Glomerular endothelial cell (primary cell): Measurements from ENCODE around the gene GMPR. TPM values are rescaled to one million over a fixed set of nuclear protein-coding genes. Genes with fewer than 3 reads are reported as not detected.

Experiments
- DNase-seq: peaks from one replicate; pipeline ENCODE4 v3.0.0-alpha.2; 2011; ENCODE audit warnings: low read depth, low spot score; ENCODE audit errors: extremely low read depth
- total RNA-seq: library from RNA; depleted of rRNA; stranded (reverse); fragments of >200 nt; gene quantifications from 2 replicates; pipeline ENCODE4 v1.2.3, GENCODE V29; 2015

Gene GMPR
- 26.6 and 28.8 TPM in 2 replicates for total RNA-seq

DNA sequence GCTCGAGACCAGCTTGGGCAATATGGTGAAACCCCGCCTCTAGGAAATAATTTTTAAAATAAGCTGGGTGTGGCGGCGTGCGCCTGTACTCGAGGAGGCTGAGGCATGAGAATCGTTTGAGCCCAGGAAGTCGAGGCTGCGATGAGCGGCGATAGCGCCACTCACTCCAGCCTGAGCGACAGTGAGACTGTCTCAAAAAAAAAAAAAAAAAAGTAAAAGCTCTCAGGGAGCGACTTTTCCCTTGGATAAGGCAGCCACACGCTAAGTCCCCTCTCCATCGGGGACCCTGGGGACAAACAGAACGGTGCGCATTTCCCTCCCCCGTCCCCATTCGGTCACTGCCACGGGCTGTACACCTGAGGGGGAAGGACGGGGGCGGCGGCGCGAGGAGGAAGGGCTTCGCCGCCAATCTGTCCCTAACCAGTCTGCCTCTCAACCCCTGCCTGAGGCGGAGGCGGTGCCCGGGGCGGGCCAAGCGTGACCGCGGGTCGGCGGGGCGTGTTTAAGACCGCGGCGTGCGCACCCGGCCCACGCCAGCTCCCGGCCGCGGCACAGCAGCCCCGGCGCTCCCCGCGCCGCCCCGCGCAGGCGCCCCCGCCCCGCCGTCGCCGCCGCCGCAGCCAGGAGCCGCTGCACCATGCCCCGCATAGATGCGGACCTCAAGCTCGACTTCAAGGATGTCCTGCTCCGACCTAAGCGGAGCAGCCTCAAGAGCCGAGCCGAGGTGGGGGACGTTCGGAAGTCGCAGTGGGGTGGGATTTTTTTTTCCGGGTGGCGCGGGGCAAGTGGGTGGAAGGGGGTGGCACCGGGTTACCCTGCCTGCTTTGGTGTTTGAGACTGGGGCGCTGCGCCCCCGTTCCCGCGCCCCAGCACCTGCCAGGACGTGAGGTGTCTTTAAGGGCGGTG is at the start of gene GMPR:
Gene GMPR (plus strand): TSS at position 531 of the 906 bp plus-strand sequence. CDS start 107 bp downstream, at position 638.
- no peak for DNase-seq

DNA sequence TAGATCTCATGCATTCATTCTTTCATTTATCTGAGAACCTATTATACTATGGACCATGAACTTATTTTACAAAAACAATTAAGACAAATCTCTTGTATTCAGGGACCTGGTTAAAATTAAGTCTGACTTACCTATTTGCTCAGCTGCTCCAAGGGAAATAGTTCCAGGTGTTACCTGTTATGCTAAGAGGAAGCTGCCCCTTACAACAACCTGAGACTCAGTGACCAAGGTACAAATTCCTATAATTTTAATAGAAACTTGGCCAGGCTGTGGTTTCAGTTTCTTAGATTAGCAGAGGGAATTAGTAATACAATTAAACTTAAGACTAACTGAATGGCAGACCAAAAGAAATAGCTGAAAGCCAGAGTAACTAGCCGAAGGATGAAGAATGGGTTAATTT is 48.2 kb upstream of the GMPR start:
- DNase-seq, result no peak

DNA sequence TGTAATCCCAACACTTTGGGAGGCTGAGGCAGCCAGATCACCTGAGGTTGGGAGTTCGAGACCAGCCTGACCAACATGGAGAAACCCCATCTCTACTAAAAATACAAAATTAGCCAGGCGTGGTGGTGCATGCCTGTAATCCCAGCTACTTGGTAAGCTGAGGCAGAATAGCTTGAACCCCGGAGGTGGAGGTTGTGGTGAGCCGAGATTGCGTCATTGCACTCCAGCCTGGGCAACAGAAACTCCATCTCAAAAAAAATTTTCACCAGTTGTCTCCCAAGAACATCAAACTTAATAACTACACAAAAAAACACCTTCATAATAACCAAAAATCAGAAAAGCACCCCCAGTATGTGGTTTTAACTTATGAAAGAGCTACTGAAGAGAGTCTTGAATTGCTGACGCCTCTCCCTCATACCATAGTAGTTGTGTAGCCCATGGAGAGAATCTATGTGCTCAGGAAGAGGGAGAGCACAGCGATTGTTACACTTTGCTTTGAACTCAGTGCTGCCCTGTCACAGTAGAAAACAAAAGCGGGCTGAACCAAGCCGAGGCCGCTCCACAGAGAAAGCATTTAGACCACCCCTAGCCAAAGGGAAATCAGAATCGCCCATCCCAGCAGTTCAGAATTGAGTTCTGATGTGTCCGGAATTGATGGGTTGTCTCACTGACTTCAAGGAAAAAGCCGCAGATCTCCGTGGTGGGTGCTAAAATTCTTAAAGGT is 42.0 kb upstream of the GMPR start:
- no peak for DNase-seq

DNA sequence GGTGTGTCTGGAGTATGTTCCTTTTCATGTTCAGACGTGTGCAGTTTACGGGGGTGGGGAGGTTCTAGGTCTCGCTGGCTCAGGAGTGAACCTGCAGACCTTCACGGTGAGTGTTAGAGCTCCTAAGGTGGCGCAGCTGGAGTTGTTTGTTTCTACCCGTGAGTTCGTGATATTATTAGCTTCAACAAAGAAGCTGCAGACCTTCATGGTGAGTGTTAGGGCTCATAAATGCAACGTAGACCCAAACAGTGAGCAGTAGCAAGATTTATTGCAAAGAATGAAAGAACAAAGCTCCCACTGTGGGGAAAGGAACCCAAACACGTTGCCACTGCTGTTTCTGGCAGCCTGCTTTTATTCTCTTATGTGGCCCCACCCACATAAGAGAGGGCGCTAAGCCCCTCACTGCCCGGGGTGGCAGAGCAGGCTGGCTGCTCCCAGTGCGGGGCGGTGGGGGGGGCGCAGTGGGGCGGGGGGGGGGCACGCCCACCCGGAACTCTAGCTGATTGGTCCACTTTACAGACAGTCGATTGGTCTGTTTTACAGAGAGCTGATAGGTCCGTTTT is 41.3 kb upstream of the GMPR start:
- no peak for DNase-seq

DNA sequence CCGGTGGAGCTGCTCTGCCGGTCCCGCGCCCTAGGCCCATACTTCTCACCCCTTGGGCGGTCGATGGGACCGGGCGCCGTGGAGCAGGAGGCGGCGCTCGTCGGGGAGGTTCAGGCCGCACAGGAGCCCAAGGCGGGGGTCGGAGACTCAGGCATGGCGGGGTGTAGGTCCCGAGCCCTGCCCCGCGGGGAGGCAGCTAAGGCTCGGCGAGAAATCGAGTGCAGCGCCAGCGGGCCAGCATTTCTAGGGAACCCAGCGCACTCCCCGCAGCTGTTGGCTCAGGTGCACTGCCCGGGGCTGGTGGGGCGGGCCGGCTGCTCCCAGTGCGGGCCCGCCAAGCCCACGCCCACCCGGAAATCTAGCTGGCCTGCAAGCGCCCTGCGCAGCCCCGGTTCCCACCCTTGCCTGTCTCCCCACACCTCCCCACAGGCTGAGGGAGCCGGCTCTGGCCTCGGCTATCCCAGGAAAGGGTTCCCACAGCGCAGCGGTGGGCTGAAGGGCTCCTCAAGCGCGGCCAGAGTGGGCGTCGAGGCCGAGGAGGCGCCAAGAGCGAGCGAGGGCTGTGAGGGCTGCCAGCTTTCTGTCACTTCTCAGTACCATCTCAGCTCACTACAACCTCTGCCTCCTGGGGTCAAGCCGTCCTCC is 40.2 kb upstream of the GMPR start:
- no peak for DNase-seq

DNA sequence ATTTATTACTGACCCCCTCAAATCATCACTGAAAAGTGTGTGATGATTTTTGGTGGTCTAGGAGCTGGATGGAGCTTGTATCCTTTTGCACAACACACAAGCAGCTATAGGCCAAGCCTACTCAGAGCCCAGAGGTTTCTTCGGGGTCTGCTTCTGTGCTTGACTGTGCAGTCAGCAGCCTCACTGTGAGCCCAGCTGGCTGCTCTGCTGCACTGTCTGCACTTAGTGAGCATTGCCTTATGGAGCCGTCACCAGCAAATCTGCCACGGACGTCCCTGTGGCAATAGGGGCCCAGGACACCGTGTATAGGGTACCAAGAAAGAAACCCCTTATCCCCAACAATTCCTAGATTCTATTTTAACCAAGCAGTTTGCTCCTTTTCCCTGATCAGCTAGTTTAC is 38.6 kb upstream of the GMPR start:
- DNase-seq, result no peak

DNA sequence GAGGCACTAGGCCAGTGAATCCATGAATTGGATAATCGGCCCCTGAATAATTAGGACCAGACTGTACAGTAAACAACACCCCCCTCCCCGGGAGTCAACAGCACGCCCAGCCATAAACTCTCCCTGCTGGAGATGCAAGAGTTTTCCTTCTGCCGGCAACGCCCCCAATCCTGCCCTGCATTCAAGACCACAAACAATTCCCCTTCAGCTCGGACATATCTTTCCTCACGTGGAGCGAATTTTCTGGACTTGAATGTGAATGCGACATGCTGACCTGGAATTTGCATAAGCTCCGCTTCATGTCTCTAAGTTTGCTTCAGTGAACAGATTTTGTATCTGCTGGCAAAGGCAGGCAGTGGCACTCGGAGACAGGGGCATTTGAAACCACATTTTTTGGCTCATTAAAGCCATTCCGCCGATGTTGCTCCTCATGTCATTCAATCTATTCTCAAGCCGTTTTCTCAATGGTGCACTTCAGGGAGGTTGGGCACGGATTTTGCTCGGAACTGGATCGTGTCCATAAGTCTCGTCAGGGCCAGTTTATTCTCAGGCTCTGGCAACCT is 38.0 kb upstream of the GMPR start:
- no peak for DNase-seq

DNA sequence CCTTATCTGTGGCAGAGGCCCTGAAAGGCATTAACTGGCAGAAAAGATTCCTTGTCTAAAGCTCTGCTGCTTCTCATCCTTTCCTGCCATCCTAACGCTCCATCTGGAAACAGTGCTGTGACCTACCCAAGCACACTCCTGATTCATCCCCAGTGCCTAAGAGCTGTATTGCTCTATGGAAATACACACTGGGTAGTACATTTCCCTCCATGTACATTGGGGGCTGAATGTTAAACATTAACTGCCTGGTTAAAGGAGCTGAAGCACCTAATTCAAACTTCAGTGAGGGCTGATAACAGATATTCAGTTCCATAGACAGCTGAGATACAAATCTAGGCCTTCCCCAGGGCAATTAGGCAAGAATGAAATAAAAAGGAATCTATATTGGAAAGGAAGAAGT is 36.7 kb upstream of the GMPR start:
- no peak for DNase-seq

DNA sequence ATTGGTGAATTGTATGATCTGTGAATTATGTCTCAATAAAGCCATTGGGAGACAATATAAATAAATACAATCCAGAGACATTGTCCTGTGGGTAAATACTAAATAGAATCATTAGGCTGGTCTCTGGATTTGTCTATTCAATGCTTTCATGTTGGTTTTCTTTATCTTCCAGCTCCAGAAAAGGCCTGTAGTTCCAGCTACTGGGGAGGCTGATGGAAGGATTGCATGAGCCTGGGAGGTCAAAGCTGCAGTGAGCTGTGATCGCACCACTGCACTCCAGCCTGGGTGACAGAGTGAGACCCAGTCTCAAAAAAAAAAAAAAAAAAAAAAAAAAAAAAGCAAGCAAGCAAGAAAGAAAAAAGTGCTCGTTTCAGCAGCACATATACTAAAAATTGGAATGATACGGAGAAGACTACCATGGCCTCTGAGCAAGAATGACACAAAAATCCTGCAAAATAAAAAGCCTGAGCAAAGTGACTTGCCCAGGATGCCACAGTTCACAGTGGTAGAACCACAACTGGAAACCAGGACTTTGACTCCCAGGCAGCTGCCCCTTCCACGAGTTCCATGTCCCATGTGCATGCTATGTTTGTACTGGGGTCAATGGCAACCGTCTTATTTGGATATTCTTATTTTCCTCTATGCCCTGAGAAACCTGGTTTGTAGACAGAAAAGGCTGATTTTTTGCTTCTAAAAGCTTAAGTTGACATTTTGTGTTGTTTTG is 33.6 kb upstream of the GMPR start:
- DNase-seq, result no peak

DNA sequence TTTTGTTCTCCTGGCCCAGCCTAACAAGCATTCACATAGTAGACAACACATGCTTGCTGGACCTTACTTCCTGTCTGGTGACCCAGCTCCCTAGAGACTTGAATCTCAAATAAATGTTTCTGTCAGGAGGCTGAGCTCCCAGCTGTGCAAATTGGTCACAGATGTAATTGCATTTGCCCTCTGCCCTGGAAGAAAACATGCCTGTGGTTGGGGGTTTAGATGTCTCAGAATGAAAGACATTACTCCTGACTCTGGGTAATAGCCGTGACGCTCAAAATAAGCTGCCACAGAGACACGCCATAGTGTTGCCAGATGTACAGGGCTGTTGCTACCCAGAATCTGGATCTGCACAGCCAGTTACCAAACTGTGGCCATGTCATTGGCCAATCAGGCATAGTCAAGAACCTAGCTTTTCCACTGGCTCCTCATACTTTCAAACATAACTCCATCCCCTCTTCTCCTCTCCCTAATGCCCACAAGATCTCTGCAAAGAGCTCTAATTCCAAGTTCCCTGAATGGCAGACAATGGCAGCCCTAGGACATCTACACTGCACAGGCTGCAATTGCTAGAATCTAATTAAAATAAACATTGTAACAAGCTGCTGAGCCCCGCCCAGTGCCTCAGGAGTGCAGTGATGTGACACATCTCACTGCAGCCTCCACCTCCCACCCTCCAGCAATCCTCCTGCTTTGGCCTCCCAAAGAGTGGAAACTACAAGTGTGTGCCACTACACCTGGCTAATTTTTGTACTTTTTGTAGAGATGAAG is 32.8 kb upstream of the GMPR start:
- no peak for DNase-seq

DNA sequence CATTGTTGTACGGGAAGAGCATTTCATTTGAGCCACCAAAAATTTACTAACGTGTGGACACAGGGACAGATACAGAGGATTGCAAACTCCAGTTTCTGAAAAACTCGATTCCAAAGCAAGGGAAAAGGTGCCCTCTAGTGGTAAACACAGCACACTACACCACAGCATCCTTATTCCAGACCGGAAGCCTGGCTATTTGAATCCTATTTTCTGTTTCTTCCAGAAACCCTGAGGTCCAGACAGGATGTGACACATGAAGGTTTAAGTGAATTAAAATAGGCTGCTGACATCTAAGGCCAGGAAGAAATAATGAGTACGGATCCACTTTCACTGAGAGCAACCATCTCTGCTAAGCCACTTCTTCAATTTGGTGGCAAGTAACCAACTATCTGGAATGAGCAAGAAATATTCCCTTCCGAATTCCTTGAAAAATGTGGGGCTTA is 31.8 kb upstream of the GMPR start:
- peak; percentile 85 for DNase-seq

DNA sequence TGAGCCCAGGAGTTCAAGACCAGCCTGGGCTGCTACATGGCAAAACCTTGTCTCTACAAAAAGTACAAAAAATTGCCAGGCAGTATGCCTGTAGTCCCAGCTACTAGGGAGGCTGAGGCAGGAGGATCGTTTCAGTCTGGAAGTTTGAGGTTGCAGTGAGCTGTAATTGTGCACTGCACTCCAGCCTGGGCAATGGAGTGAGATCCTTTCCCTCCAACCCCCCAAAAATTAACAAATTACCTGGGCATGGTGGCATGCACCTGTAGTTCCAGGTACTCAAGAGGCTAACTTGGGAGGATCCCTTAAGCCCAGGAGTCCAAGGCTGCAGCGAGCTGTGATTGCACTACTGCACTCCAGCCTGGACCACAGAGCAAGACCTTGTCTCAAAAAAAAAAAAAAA is 29.4 kb upstream of the GMPR start:
- DNase-seq, result no peak

DNA sequence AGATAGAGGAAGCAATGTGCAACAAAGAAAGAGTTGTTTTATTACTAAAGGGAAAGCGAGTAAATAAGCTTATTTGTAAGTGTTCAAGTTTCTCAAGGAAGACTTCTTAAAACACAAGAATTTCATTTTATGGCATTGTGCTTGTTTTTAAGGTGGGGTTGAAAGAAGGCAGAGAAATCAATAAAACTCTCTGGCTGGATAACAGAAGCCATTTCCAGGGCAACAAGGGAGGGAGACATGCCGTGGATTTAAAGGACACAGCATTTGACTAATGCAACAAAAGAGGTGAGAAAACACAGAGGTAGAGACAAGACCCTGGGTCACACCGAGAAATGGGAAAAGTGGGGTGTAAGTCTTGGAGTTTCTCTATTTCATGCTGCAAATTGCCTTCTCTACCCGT is 28.8 kb upstream of the GMPR start:
- no peak for DNase-seq

DNA sequence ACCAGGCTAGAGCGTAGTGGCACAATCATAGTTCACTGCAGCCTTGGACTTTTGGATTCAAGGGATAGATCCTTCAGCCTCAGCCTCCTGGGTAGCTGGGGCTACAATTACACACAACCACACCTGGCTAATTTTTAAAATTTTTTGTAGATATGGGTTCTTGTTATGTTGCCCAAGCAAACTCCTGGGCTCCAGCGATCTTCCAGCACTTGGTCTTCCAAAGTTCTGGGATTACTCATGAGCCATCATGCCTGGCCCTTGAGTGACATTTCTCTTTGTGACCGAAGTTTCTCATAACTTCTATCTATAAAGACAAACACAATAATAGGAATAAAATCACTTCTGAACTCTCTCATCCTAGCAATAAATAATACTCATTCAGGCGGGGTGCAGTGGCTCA is 26.1 kb upstream of the GMPR start:
- DNase-seq, result no peak

DNA sequence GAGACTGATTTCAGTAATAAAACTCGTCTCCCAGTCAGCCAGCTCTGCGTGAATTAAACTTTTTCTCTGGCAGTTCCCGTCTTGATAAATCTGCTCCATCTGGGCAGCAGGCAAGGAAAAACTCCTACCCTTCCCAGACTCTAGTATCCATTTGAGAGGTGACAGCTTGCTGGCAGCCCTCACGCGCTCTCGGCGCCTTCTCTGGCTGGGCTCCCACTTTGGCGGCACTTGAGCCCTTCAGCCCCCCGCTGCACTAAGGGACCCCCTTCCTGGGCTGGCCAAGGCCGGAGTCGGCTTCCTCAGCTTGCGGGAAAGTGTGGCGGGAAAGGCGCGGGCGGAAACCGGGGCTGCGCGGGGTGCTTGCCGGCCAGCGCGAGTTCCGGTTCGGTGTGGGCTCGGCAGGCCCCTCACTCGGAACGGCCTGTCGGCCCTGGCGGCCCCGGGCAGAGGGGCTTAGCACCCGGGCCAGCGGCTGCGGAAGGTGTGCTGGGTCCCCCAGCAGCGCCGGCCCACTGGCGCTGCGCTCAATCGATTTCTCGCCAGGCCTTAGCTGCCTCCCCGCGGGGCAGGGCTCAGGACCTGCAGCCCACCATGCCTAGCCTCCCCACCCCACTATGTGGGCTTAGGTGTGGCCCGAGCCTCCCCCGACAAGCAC is 21.8 kb upstream of the GMPR start:
- DNase-seq, result no peak

DNA sequence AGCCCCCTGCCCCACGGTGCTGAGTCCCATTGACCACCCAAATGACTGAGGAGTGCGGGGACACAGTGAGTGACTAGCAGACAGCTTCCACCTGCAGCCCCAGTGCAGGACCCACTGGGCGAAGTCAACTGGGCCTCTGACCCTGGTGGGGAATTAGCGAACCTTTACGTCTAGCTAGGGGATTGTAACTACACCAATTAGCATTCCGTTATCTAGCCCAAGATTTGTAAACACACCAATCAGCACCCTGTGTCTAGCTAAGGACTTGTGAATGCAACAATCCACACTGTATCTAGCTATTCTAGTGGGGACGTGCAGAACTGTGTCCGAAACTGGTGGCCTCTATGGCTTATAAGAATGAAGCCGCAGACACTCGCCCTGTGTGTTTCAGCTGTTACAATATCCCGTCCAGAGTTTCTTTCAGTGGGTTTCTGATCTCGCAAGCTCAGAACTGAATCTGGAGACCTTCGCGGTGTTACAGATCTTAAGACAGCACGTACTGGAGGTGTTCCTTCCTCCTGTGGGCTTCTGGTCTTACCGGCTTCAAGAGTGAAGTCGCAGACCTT is 21.1 kb upstream of the GMPR start:
- DNase-seq, result no peak

DNA sequence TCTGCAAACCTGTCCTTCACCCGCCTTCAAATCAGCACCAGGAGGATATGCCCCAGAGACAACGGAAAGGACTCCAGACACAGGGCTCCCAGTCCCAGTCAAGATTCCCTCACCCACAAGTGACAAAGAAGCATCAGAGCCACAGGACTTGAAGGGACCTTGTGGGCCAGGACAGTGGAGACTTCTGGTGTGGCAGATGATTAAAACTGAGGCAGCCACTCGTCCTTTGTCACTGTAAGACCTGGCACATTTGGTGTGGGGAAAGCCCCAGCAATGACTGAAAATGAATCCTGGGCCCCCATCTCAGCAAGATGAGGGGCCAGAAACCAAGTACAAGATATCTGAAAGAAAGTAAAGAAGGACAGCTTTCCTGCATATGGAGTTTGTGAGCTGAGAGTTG is 15.6 kb upstream of the GMPR start:
- DNase-seq, result no peak

DNA sequence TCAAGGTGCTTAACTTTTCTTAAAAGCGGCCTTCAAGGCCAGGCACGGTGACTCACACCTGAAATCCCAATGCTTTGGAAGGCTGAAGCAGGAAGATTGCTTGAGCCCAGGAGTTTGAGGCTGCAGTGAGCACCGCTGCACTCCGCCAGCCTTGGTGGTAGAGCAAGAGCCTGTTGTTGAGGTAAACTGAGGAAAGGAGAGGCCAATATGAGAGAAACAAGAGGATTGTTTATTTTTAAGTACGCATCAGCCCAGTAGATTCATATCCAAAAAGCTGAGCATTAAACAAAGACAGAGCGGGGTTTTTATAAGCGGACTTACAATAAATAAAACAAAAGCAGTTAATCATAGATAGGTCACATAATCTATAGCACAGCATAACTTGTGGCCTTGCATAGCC is 15.0 kb upstream of the GMPR start:
- no peak for DNase-seq

DNA sequence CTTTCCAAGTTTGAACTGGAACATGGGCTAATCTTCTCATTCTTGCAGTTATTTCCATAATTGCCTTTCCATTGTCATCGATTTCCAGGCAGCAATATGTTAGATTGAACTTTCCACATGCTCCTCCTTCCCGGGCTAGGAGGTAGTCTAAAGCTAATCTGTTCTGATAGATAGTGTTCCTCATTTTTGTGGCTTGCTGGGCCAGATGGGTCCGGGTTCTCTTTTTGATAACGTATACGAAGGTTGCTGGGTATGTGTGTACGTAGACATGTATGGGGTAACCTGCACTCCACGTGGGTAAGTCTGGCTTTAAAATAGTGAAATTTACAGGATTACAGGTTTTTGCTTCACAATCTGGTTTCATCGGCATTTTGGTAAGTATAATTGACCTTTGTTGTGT is 14.0 kb upstream of the GMPR start:
- DNase-seq, result no peak
